Parathyroid adenoma (tissue), 2 donors: ENCODE results near the gene HTRA1.

Experiments
- H2AFZ ChIP-seq: fragments of 300-600 bp; sonication (generic); one replicate; pipeline ENCODE4 v1.7.0; 2017; ENCODE audit warnings: antibody characterized with exemption, mild to moderate bottlenecking
- H3K27ac ChIP-seq: fragments of 300-600 bp; sonication (generic); one replicate; pipeline ENCODE4 v1.7.0; 2017
- H3K27me3 ChIP-seq: fragments of 300-600 bp; sonication (generic); one replicate; pipeline ENCODE4 v1.7.0; 2017; ENCODE audit warnings: low read length; ENCODE audit not compliant: control insufficient read depth, insufficient read depth
- H3K36me3 ChIP-seq: fragments of 300-600 bp; sonication (generic); one replicate; pipeline ENCODE4 v1.7.0; 2017; ENCODE audit warnings: low read length; ENCODE audit not compliant: control insufficient read depth, insufficient read depth
- H3K4me1 ChIP-seq: fragments of 300-600 bp; sonication (generic); one replicate; pipeline ENCODE4 v1.7.0; 2017; ENCODE audit warnings: control low read depth
- H3K4me2 ChIP-seq: fragments of 300-600 bp; sonication (generic); one replicate; pipeline ENCODE4 v1.7.0; 2017; ENCODE audit warnings: low read length
- H3K4me3 ChIP-seq: fragments of 300-600 bp; sonication (generic); one replicate; pipeline ENCODE4 v1.7.0; 2017; ENCODE audit warnings: low read depth, low read length
- H3K79me2 ChIP-seq: fragments of 300-600 bp; sonication (generic); one replicate; pipeline ENCODE4 v1.7.0; 2017; ENCODE audit warnings: control low read depth
- H3K9ac ChIP-seq: fragments of 300-600 bp; sonication (generic); one replicate; pipeline ENCODE4 v1.7.0; 2017; ENCODE audit warnings: mild to moderate bottlenecking
- H3K9me3 ChIP-seq: fragments of 300-600 bp; sonication (generic); one replicate; pipeline ENCODE4 v1.7.0; 2017; ENCODE audit warnings: low read length; ENCODE audit not compliant: control insufficient read depth
- TF ChIP-seq, protein P1 (sequence below): fragments of 300-600 bp; sonication (generic); IDR thresholded peaks from one replicate; pipeline ENCODE4 v1.7.0; 2017; ENCODE audit warnings: antibody characterized with exemption, mild to moderate bottlenecking
- donor health status: primary hyperparathyroidism.

HTRA1 gene

DNA sequence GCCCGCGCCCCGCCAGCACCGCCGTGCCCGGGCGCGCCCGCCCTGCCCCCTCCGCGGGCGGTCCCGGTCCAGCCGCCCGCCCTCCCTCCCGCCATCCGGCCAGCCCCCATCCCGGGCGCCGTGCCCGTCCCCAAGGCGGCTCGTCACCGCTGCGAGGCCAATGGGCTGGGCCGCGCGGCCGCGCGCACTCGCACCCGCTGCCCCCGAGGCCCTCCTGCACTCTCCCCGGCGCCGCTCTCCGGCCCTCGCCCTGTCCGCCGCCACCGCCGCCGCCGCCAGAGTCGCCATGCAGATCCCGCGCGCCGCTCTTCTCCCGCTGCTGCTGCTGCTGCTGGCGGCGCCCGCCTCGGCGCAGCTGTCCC lies at the start of gene HTRA1:
Gene HTRA1, plus strand, starts transcription at position 187 of the 362 bp plus-strand sequence. Its CDS starts 100 bp downstream, at position 287.
- H3K4me2 ChIP-seq = peak within 1 kb of the TSS; percentile 88
- no peaks in the 10 kb centered on the region for H3K4me1 ChIP-seq
- H3K4me3 ChIP-seq = peak within 1 kb of the TSS; percentile 59
- peak within 1 kb of the TSS; percentile 96 for H2AFZ ChIP-seq
- H3K36me3 ChIP-seq = no peaks in the 10 kb centered on the region
- H3K27me3 ChIP-seq = no peaks in the 10 kb centered on the region
- TF ChIP-seq, protein P1, sequence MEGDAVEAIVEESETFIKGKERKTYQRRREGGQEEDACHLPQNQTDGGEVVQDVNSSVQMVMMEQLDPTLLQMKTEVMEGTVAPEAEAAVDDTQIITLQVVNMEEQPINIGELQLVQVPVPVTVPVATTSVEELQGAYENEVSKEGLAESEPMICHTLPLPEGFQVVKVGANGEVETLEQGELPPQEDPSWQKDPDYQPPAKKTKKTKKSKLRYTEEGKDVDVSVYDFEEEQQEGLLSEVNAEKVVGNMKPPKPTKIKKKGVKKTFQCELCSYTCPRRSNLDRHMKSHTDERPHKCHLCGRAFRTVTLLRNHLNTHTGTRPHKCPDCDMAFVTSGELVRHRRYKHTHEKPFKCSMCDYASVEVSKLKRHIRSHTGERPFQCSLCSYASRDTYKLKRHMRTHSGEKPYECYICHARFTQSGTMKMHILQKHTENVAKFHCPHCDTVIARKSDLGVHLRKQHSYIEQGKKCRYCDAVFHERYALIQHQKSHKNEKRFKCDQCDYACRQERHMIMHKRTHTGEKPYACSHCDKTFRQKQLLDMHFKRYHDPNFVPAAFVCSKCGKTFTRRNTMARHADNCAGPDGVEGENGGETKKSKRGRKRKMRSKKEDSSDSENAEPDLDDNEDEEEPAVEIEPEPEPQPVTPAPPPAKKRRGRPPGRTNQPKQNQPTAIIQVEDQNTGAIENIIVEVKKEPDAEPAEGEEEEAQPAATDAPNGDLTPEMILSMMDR = no peak
- peak within 1 kb of the TSS; percentile 51 for H3K27ac ChIP-seq
- peaks cover 3% of the 10 kb centered on the region for H3K79me2 ChIP-seq
- no peaks in the 10 kb centered on the region for H3K9me3 ChIP-seq
- no peak within 1 kb of the TSS for H3K9ac ChIP-seq

DNA sequence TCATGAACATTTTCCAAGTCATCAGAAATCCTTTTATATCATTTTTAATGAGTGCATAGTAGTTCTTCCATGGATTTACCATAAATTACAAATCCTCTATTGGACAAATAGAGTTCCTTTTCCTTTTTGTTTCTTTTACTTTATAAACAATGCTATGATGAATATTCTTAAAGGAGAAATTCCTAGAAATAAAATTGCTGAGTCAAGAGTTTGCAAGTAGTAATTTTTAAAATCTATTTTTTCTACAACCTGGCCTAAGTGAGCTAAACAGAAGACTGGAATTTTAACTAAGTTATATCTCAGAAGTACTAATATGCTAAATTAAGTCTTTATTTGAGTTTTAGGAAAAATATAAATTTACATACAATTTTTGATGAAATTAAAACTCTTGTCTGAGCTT lies 48.0 kb upstream of the HTRA1 start:
- TF ChIP-seq, protein P1 = no peak
- Histone ChIP-seq H3K4me2 (no peak overlapping the region), H3K9me3 (no peaks in the 10 kb centered on the region), H3K4me3 (no peak overlapping the region), H3K36me3 (no peaks in the 10 kb centered on the region), H3K27ac (no peak overlapping the region), H3K79me2 (no peaks in the 10 kb centered on the region), H2AFZ (no peak overlapping the region), H3K4me1 (no peaks in the 10 kb centered on the region), H3K27me3 (no peaks in the 10 kb centered on the region), H3K9ac (no peak overlapping the region)

DNA sequence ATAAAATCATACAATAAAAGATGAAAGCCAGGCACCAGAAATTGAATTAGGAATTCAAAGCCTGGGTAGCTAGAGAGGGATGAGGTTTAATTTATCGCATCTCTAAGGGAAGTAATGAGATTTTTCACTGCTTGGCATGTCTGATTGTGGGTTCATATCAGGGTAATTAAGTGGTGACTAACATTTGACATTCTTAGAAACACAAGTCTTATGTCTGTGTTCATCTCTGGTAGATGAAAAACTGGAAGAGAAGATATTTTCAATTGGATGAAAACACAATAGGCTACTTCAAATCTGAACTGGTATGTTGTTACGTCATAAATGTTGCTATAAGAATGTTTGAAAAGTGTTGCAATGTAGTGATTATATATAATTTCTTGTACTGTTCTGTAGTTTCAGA lies 43.7 kb upstream of the HTRA1 start:
- H3K4me2 ChIP-seq = no peak overlapping the region
- H2AFZ ChIP-seq = no peak overlapping the region
- no peaks in the 10 kb centered on the region for H3K9me3 ChIP-seq
- H3K4me3 ChIP-seq = no peak overlapping the region
- H3K36me3 ChIP-seq = no peaks in the 10 kb centered on the region
- TF ChIP-seq, protein P1 = no peak
- H3K27ac ChIP-seq = no peak overlapping the region
- H3K79me2 ChIP-seq = no peaks in the 10 kb centered on the region
- H3K4me1 ChIP-seq = no peaks in the 10 kb centered on the region
- H3K9ac ChIP-seq = no peak overlapping the region
- H3K27me3 ChIP-seq = no peaks in the 10 kb centered on the region

DNA sequence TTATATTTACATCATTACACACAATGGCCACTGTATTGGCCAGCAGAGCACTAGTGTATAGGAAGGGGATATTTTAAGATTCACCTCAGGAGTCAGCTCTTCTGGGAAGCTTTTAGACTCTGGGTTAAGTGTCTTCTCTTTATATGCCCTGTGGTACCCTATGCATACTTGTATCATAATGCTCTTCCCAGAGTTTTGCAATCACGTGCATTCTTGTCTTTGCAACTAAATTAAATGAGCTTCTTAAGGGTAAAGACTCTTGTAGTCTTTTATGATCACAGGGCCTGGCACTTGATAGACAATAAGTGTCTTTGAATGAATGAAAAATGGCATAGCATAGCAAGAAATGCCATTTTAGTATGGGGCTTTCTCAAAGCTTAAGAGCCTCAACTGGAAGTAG lies 42.3 kb upstream of the HTRA1 start:
- Histone ChIP-seq H3K4me1 (no peaks in the 10 kb centered on the region), H3K27ac (no peak overlapping the region), H3K36me3 (no peaks in the 10 kb centered on the region), H2AFZ (no peak overlapping the region), H3K4me3 (no peak overlapping the region), H3K27me3 (no peaks in the 10 kb centered on the region), H3K9ac (no peak overlapping the region), H3K79me2 (no peaks in the 10 kb centered on the region), H3K4me2 (no peak overlapping the region), H3K9me3 (no peaks in the 10 kb centered on the region)
- TF ChIP-seq, protein P1 = no peak

DNA sequence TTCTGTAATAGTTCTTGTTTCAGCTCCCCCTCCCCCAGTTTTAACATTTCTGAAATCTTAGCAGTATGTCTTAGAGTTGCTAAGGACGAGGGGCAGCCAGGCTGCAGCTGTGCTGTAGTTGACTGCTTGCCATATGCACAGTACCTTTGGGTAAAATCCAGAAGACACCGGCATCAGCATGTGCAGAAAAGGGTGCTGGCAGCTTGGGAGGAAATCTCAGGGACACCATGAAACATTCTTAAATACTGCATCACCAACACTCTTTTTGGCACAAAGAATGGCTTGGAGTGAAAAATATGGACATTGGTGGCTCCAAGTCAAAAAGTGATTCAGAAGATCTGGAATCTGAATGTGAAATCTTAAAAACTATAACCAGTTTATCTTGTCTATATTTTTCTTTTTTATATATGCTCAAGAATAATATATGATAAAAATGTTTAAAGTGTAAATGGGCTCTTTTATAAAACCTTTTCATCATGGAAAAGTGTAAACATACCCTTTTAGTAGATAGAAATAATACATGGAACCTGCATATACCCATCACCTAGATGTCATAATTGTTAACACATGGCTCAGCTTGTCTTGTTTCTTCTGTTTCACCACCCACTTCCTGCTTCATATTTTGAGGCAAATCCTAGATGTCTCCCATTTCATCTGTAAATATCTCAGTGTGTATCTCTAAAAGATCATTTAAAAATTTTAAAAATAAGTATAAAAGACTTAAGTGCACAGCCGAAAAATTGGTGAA lies 41.3 kb upstream of the HTRA1 start:
- TF ChIP-seq, protein P1 = no peak
- no peak overlapping the region for H3K27ac ChIP-seq
- no peaks in the 10 kb centered on the region for H3K4me1 ChIP-seq
- H3K9me3 ChIP-seq = no peaks in the 10 kb centered on the region
- H3K79me2 ChIP-seq = no peaks in the 10 kb centered on the region
- H2AFZ ChIP-seq = no peak overlapping the region
- no peaks in the 10 kb centered on the region for H3K36me3 ChIP-seq
- H3K4me2 ChIP-seq = no peak overlapping the region
- no peak overlapping the region for H3K4me3 ChIP-seq
- H3K9ac ChIP-seq = no peak overlapping the region
- H3K27me3 ChIP-seq = no peaks in the 10 kb centered on the region
